ENCODE results near the gene CAPN7.
"Not testable (repeated sequence)": the region's sequence is repeated elsewhere in the genome, so short reads cannot be mapped to it uniquely, and the experiment has no call there.

The CAPN7 gene

GRCh38 chr3:15205934-15206661, at the start of gene CAPN7:
CAPN7 (plus strand) TSS chr3:15206246; CDS start chr3:15206496, 250 bp downstream.
- DNase-seq (ENCODE audit: low read depth, low spot score): no peak
- Histone ChIP-seq H3K27ac (no peak within 1 kb of the TSS), H3K9ac (ENCODE audit: insufficient read length) (peak within 1 kb of the TSS; percentile 81), H3K9me3 (ENCODE audit: low read depth, low read length) (no peaks in the 10 kb centered on the region), H3K4me3 (peak within 1 kb of the TSS; percentile 83), H3K36me3 (ENCODE audit: insufficient read depth, low read length) (no peaks in the 10 kb centered on the region)
- TF ChIP-seq FOXP2 (optimal IDR thresholded peaks at IDR 0.05; ENCODE audit: control extremely low read depth, extremely low read length, insufficient read depth) (no peak), EZH2 (IDR thresholded peaks at IDR 0.05) (no peak), POLR2AphosphoS5 (IDR thresholded peaks at IDR 0.05; ENCODE audit: borderline replicate concordance, low read depth, low read length) (peak; percentile 89)

DNA sequence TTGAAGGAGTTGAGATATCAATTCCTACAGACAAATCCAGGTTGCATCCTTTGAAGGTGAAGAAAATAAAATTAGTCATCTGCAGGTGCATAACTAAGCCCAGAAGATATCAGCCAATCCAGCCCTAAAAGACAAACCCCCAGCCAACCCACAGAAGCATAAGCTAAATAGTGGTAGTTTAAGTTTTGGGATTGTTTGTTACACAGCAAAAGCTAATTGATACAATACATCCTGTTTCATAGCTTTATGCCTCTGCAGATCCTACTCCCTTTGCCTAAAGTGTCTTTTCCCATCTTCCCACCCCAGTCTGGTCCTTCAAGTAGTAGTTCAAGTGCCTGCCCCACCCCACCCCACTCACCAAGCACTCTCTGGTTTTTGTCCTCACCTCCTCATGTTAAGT, 48.6 kb upstream of the CAPN7 start:
- Histone ChIP-seq H3K4me3 (no peak overlapping the region), H3K36me3 (ENCODE audit: insufficient read depth, low read length) (no peaks in the 10 kb centered on the region), H3K9ac (ENCODE audit: insufficient read length) (no peak overlapping the region), H3K9me3 (ENCODE audit: low read depth, low read length) (no peaks in the 10 kb centered on the region), H3K27ac (no peak overlapping the region)
- TF ChIP-seq FOXP2 (optimal IDR thresholded peaks at IDR 0.05; ENCODE audit: control extremely low read depth, extremely low read length, insufficient read depth) (no peak), POLR2AphosphoS5 (IDR thresholded peaks at IDR 0.05; ENCODE audit: borderline replicate concordance, low read depth, low read length) (no peak), EZH2 (IDR thresholded peaks at IDR 0.05) (no peak)
- DNase-seq (ENCODE audit: low read depth, low spot score): no peak

DNA sequence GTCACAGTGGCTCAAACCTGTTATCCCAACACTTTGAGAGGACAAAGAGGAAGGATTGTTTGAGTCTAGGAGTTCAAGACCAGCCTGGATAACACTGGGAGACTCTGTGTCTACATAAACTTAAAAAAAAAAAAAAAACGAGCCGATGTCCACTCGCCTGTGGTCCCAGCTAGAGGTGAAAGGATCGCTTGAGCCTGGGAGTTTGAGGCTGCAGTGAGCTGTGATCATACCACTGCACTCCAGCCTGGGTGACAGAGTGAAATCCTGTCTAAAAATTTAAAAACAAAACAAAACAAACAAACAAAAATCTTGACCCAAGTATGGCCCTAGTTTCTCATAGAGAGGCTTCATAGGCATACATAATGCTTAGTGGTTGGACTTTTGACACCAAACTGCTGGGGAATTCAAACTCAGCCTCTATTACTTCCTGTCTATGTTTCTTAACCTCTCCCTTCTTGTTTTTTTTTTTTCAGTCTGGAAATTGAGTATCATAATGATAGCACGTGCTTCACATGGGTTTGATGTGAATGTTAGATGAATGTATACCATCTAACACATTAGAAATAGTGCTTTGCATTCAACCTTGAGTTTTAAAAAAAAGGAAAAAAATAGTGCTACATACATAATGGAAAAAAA, 46.4 kb upstream of the CAPN7 start:
- no peak overlapping the region for H3K27ac ChIP-seq
- H3K9ac ChIP-seq (ENCODE audit: insufficient read length): no peak overlapping the region
- no peaks in the 10 kb centered on the region for H3K36me3 ChIP-seq (ENCODE audit: insufficient read depth, low read length)
- no peak for TF ChIP-seq POLR2AphosphoS5 (IDR thresholded peaks at IDR 0.05; ENCODE audit: borderline replicate concordance, low read depth, low read length)
- no peak for TF ChIP-seq FOXP2 (optimal IDR thresholded peaks at IDR 0.05; ENCODE audit: control extremely low read depth, extremely low read length, insufficient read depth)
- no peak for TF ChIP-seq EZH2 (IDR thresholded peaks at IDR 0.05)
- no peak overlapping the region for H3K4me3 ChIP-seq
- DNase-seq (ENCODE audit: low read depth, low spot score): no peak
- no peaks in the 10 kb centered on the region for H3K9me3 ChIP-seq (ENCODE audit: low read depth, low read length)

GRCh38 chr3:15160662-15161061, 45.4 kb upstream of the CAPN7 start:
- Histone ChIP-seq H3K36me3 (ENCODE audit: insufficient read depth, low read length) (no peaks in the 10 kb centered on the region), H3K9ac (ENCODE audit: insufficient read length) (no peak overlapping the region), H3K27ac (no peak overlapping the region), H3K9me3 (ENCODE audit: low read depth, low read length) (no peaks in the 10 kb centered on the region), H3K4me3 (no peak overlapping the region)
- DNase-seq (ENCODE audit: low read depth, low spot score): no peak
- TF ChIP-seq POLR2AphosphoS5 (IDR thresholded peaks at IDR 0.05; ENCODE audit: borderline replicate concordance, low read depth, low read length) (no peak), EZH2 (IDR thresholded peaks at IDR 0.05) (no peak), FOXP2 (optimal IDR thresholded peaks at IDR 0.05; ENCODE audit: control extremely low read depth, extremely low read length, insufficient read depth) (no peak)

GRCh38 chr3:15161133-15161532, 44.9 kb upstream of the CAPN7 start:
- no peak for DNase-seq (ENCODE audit: low read depth, low spot score)
- no peak overlapping the region for H3K4me3 ChIP-seq
- TF ChIP-seq POLR2AphosphoS5 (IDR thresholded peaks at IDR 0.05; ENCODE audit: borderline replicate concordance, low read depth, low read length) (no peak), EZH2 (IDR thresholded peaks at IDR 0.05) (no peak), FOXP2 (optimal IDR thresholded peaks at IDR 0.05; ENCODE audit: control extremely low read depth, extremely low read length, insufficient read depth) (no peak)
- no peak overlapping the region for H3K27ac ChIP-seq
- no peaks in the 10 kb centered on the region for H3K9me3 ChIP-seq (ENCODE audit: low read depth, low read length)
- H3K36me3 ChIP-seq (ENCODE audit: insufficient read depth, low read length): no peaks in the 10 kb centered on the region
- no peak overlapping the region for H3K9ac ChIP-seq (ENCODE audit: insufficient read length)

DNA sequence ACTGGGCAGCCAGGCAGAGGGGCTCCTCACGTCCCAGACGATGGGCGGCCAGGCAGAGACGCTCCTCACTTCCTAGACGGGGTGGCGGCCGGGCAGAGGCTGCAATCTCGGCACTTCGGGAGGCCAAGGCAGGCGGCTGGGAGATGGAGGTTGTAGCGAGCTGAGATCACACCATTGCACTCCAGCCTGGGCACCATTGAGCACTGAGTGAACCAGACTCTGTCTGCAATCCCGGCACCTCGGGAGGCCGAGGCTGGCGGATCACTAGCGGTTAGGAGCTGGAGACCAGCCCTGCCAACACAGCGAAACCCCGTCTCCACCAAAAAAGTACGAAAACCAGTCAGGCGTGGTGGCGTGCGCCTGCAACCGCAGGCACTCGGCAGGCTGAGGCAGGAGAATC, 42.4 kb upstream of the CAPN7 start:
- H3K27ac ChIP-seq; H3K9me3 ChIP-seq (ENCODE audit: low read depth, low read length); H3K36me3 ChIP-seq (ENCODE audit: insufficient read depth, low read length); H3K4me3 ChIP-seq; DNase-seq (ENCODE audit: low read depth, low spot score); H3K9ac ChIP-seq (ENCODE audit: insufficient read length): not testable (repeated sequence)

DNA sequence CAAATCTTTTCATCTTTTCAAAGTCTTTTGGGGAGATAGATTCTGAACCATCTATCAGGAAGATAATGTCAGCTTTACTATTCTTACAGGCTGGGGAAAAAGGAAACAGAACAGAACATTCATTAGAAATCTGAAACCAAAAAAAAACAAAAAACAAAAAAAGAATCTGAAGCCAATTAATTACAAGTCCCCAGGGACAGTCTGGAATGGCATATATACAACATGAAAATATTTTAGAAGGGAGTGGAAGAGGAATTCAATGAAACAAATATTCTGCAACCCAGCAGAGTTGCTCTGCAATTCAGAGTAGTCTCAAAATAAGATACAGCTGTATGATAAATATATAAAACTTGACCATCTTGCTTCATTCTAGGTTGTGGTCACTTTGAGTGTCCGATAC, 41.7 kb upstream of the CAPN7 start:
- H3K27ac ChIP-seq: no peak overlapping the region
- H3K36me3 ChIP-seq (ENCODE audit: insufficient read depth, low read length): no peaks in the 10 kb centered on the region
- no peak overlapping the region for H3K9ac ChIP-seq (ENCODE audit: insufficient read length)
- no peak overlapping the region for H3K4me3 ChIP-seq
- no peak for TF ChIP-seq FOXP2 (optimal IDR thresholded peaks at IDR 0.05; ENCODE audit: control extremely low read depth, extremely low read length, insufficient read depth)
- no peak for TF ChIP-seq POLR2AphosphoS5 (IDR thresholded peaks at IDR 0.05; ENCODE audit: borderline replicate concordance, low read depth, low read length)
- TF ChIP-seq EZH2 (IDR thresholded peaks at IDR 0.05): no peak
- DNase-seq (ENCODE audit: low read depth, low spot score): no peak
- H3K9me3 ChIP-seq (ENCODE audit: low read depth, low read length): no peaks in the 10 kb centered on the region

- no peaks in the 10 kb centered on the region for H3K9me3 ChIP-seq (ENCODE audit: low read depth, low read length)
- no peak for DNase-seq (ENCODE audit: low read depth, low spot score)
- TF ChIP-seq EZH2 (IDR thresholded peaks at IDR 0.05) (no peak), FOXP2 (optimal IDR thresholded peaks at IDR 0.05; ENCODE audit: control extremely low read depth, extremely low read length, insufficient read depth) (no peak), POLR2AphosphoS5 (IDR thresholded peaks at IDR 0.05; ENCODE audit: borderline replicate concordance, low read depth, low read length) (no peak)
- H3K4me3 ChIP-seq: no peak overlapping the region
- H3K36me3 ChIP-seq (ENCODE audit: insufficient read depth, low read length): no peaks in the 10 kb centered on the region
- H3K27ac ChIP-seq: no peak overlapping the region
- no peak overlapping the region for H3K9ac ChIP-seq (ENCODE audit: insufficient read length)
Observed at GRCh38 chr3:15165061-15165460, 41.0 kb upstream of the CAPN7 start.

DNA sequence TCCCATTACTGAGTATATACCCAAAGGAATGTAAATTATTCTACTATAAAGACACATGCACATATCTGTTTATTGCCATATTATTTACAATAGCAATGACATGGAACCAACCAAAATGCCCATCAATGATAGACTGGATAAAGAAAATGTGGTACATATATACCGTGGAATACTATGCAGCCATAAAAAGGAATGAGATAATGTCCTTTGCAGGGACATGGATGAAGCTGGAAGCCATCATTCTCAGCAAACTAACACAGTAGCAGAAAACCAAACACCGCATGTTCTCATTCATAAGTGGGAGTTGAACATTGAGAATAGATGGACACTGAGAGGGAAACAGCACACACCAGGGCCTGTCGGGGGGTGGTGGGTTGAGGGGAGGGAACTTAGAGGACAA, 39.7 kb upstream of the CAPN7 start:
- not testable (repeated sequence) for H3K4me3 ChIP-seq; H3K9ac ChIP-seq (ENCODE audit: insufficient read length); DNase-seq (ENCODE audit: low read depth, low spot score); H3K36me3 ChIP-seq (ENCODE audit: insufficient read depth, low read length); H3K9me3 ChIP-seq (ENCODE audit: low read depth, low read length); H3K27ac ChIP-seq
